Astrocyte (in vitro differentiated cells and primary cell): ENCODE results near the gene TXLNG.

Experiments used
- CTCF ChIP-seq: IDR thresholded peaks from 2 replicates; pipeline ENCODE4 v1.5.1; 2011; ENCODE audit warnings: low read depth, mild to moderate bottlenecking, inconsistent platforms, low read length, moderate library complexity; ENCODE audit not compliant: insufficient read depth
- EZH2 ChIP-seq: IDR thresholded peaks from 2 replicates; pipeline ENCODE4 v1.6.1; 2012; ENCODE audit warnings: mild to moderate bottlenecking, low read length, inconsistent platforms; ENCODE audit not compliant: insufficient read depth

GRCh38 chrX:16797841-16798240 lies 11.6 kb downstream of the TXLNG start:
- no peak for TF ChIP-seq CTCF
- no peak for TF ChIP-seq EZH2
